Ovary (tissue), 3 donors: ENCODE results near the gene PTPRN.

Source experiments
- CTCF ChIP-seq, 3 donors: fragments of 450-650 bp in 2 of 3; fragments of 200-600 bp in 1 of 3; IDR thresholded peaks; one replicate each; pipeline versions ENCODE4 v1.5.1 to v1.8.0; 2016 to 2022; ENCODE audit warnings: antibody characterized with exemption in 3 of 3, mild to moderate bottlenecking in 1 of 3
- EP300 ChIP-seq: sonication (generic); formaldehyde crosslinking; IDR thresholded peaks from one replicate; pipeline ENCODE4 v1.6.1; 2017; ENCODE audit warnings: antibody characterized with exemption
- POLR2A ChIP-seq: fragments of 450-650 bp; IDR thresholded peaks from one replicate; pipeline ENCODE4 v1.6.1; 2017; ENCODE audit warnings: antibody characterized with exemption, mild to moderate bottlenecking, moderate library complexity
- donor health status: DM: no; HTN: no; CAD: no.

- TF ChIP-seq CTCF (IDR thresholded peaks at IDR 0.05) (no peak), EP300 (no peak), POLR2A (no peak)
Observed at GRCh38 chr2:219272995-219273394, 36.2 kb downstream of the PTPRN start.
